Smooth muscle cell of the pulmonary artery (primary cell): ENCODE results near the gene OR2M2. TPM values are rescaled to one million over a fixed set of nuclear protein-coding genes. Genes with fewer than 3 reads are reported as not detected.

Experiments used
- total RNA-seq: library from RNA; depleted of rRNA; stranded (reverse); fragments of >200 nt; gene quantifications from 2 replicates; pipeline ENCODE4 v1.2.3, GENCODE V29; 2014

The OR2M2 gene
- not detected in 2 replicates for total RNA-seq

GRCh38 chr1:248174521-248174920 lies at the start of gene OR2M2:
TSS of gene OR2M2 (plus strand) at chr1:248174821. CDS start at chr1:248179986, 5,165 bp downstream.

GRCh38 chr1:248144513-248145198 lies 30.0 kb upstream of the OR2M2 start, which contains the start of gene OR2M5:
TSS of gene OR2M5 (plus strand) at chr1:248145148. CDS start at chr1:248145148, 0 bp downstream.

GRCh38 chr1:248196965-248197364 lies 22.3 kb downstream of the OR2M2 start, which contains the start of gene OR2M3:
TSS of gene OR2M3 (plus strand) at chr1:248197265. CDS start at chr1:248203068, 5,803 bp downstream.

Other genes with a start within 250 kb of the OR2M2 start
- gene OR2AJ1, start 249.9 kb upstream of the OR2M2 start, total RNA-seq = not detected in 2 replicates
- gene OR2L8, start 226.0 kb upstream of the OR2M2 start, total RNA-seq = not detected in 2 replicates
- gene OR2AK2, start 209.6 kb upstream of the OR2M2 start, total RNA-seq = not detected in 2 replicates
- gene OR2L5, start 161.2 kb upstream of the OR2M2 start, total RNA-seq = not detected in 2 replicates
- not detected in 2 replicates for gene OR2L2, start 144.8 kb upstream of the OR2M2 start, total RNA-seq
- gene OR2L3, start 128.0 kb upstream of the OR2M2 start, total RNA-seq = not detected in 2 replicates
- not detected in 2 replicates for gene OR2L13, start 79.6 kb upstream of the OR2M2 start, total RNA-seq
- gene OR2M5, start 29.7 kb upstream of the OR2M2 start, total RNA-seq = not detected in 2 replicates
- not detected in 2 replicates for gene OR2M3, start 22.4 kb downstream of the OR2M2 start, total RNA-seq
- not detected in 2 replicates for gene OR2M4, start 56.6 kb downstream of the OR2M2 start, total RNA-seq
- gene OR2T33, start 103.2 kb downstream of the OR2M2 start, total RNA-seq = not detected in 2 replicates
- gene OR2T12, start 128.6 kb downstream of the OR2M2 start, total RNA-seq = not detected in 2 replicates
- not detected in 2 replicates for gene OR2M7, start 149.7 kb downstream of the OR2M2 start, total RNA-seq
- gene OR14C36, start 174.0 kb downstream of the OR2M2 start, total RNA-seq = not detected in 2 replicates
- gene OR2T4, start 186.8 kb downstream of the OR2M2 start, total RNA-seq = not detected in 2 replicates
- gene OR2T6, start 200.9 kb downstream of the OR2M2 start, total RNA-seq = not detected in 2 replicates
- gene OR2T1, start 228.2 kb downstream of the OR2M2 start, total RNA-seq = not detected in 2 replicates